Activated CD8-positive, alpha-beta memory T cell treated with anti-CD3 and anti-CD28 coated beads for 36 hours (primary cell): Measurements from ENCODE around the gene TTC21B. TPM values are rescaled to one million over a fixed set of nuclear protein-coding genes. Genes with fewer than 3 reads are reported as not detected.

ENCODE experiments used
- CTCF ChIA-PET: fragments of 350-600 bp; sonication (Branson Sonifier 250); formaldehyde crosslinking; loops from one replicate; lab custom pipeline; 2021; ENCODE audit warnings: antibody characterized with exemption; lab: Charles Lee
- POLR2A ChIA-PET: fragments of 350-600 bp; sonication (Branson Sonifier 250); formaldehyde crosslinking; loops from one replicate; lab custom pipeline; 2021; ENCODE audit warnings: antibody characterized with exemption; lab: Charles Lee
- total RNA-seq, 2 experiments: library from RNA; stranded (reverse); gene quantifications; one replicate each; pipeline ENCODE4 v1.2.3, GENCODE V29; 2021

Gene TTC21B
- total RNA-seq, 2 experiments from 2014 or later: 18.6 to 19.1 TPM

GRCh38 chr2:165857876-165858275 lies 95.7 kb downstream of the TTC21B start:
- ChIA-PET CTCF (no interaction called here), POLR2A (no interaction called here)

- ChIA-PET CTCF (no interaction called here), POLR2A (no interaction called here)
Observed at GRCh38 chr2:165852394-165852793, 101.2 kb downstream of the TTC21B start.

GRCh38 chr2:165847001-165847400 lies 106.6 kb downstream of the TTC21B start:
- POLR2A ChIA-PET: interaction anchor here (0.5 kb wide), 1 partner anchor 36 kb away, joined by 3 read pairs; no protein-coding TSS in a partner anchor
- CTCF ChIA-PET: no interaction called here

- ChIA-PET CTCF (no interaction called here), POLR2A (no interaction called here)
Observed at GRCh38 chr2:165846056-165846455, 107.5 kb downstream of the TTC21B start.

- ChIA-PET CTCF (no interaction called here), POLR2A (no interaction called here)
Observed at GRCh38 chr2:165844216-165844615, 109.4 kb downstream of the TTC21B start.

GRCh38 chr2:165843351-165843750 lies 110.2 kb downstream of the TTC21B start:
- CTCF ChIA-PET: no interaction called here
- POLR2A ChIA-PET: no interaction called here

- ChIA-PET CTCF (interaction anchor here (0.7 kb wide), 1 partner anchor 32 kb away, joined by 3 read pairs; no protein-coding TSS in a partner anchor), POLR2A (no interaction called here)
Observed at GRCh38 chr2:165840333-165840958, 113.1 kb downstream of the TTC21B start.

- CTCF ChIA-PET: no interaction called here
Observed at GRCh38 chr2:165839610-165840009, 114.0 kb downstream of the TTC21B start.

GRCh38 chr2:165837122-165837521 lies 116.5 kb downstream of the TTC21B start:
- POLR2A ChIA-PET: no interaction called here
- CTCF ChIA-PET: no interaction called here

More at GRCh38 chr2:165839610-165840009, 114.0 kb downstream of the TTC21B start:
- POLR2A ChIA-PET: no interaction called here

GRCh38 chr2:165835363-165835762 lies 118.2 kb downstream of the TTC21B start:
- ChIA-PET POLR2A (no interaction called here), CTCF (no interaction called here)

- ChIA-PET CTCF (no interaction called here), POLR2A (no interaction called here)
Observed at GRCh38 chr2:165833156-165833555, 120.4 kb downstream of the TTC21B start.

GRCh38 chr2:165827921-165828276 lies 125.7 kb downstream of the TTC21B start:
- ChIA-PET CTCF (no interaction called here), POLR2A (no interaction called here)

- ChIA-PET POLR2A (no interaction called here), CTCF (no interaction called here)
Observed at GRCh38 chr2:165827016-165827920, 126.3 kb downstream of the TTC21B start.

GRCh38 chr2:165825041-165825440 lies 128.5 kb downstream of the TTC21B start:
- CTCF ChIA-PET: no interaction called here
- POLR2A ChIA-PET: no interaction called here

Other genes with a start within 250 kb of the TTC21B start
- 1 to 10 TPM; 2.6 to 3.0 TPM for gene GALNT3, start 159.5 kb downstream of the TTC21B start, total RNA-seq
- not detected for gene SCN1A, start 174.2 kb upstream of the TTC21B start, total RNA-seq